H1 (cell line): Measurements from ENCODE around the gene TFF3. TPM values are rescaled to one million over a fixed set of nuclear protein-coding genes. Genes with fewer than 3 reads are reported as not detected.

Experiments
- GTF2F1 ChIP-seq: IDR thresholded peaks from 2 replicates; pipeline ENCODE4 v1.6.1; 2012; ENCODE audit warnings: low read depth, low read length, improper control_type of control experiment, borderline replicate concordance
- polyA plus RNA-seq, 7 experiments: library from polyadenylated mRNA; depleted of rRNA in 3 of 7; stranded (reverse) in 5 of 7; unstranded in 2 of 7; fragments of >200 nt in 5 of 7; fragments of 200-250 nt in 2 of 7; gene quantifications; 1 replicate in 5 of 7; 2 replicates in 1 of 7; 4 replicates in 1 of 7; pipeline versions ENCODE4 v1.2.1 to v1.2.3, GENCODE V29; 2011 to 2013; ENCODE audit warnings: missing spikeins in 2 of 7, mixed read lengths in 2 of 7
- total RNA-seq: library from RNA; stranded (reverse); fragmentation: NEBNext Ultra II Directional; extraction: Animal tissue kit (Norgen Biotek cat#: 25700); gene quantifications from 2 replicates; pipeline ENCODE4 v1.2.1, GENCODE V29; 2021

TFF3 gene
- total and polyA plus RNA-seq, 2 of the 8 experiments (the other 6 are each of a cell fraction or from before 2014, with no cell fraction given): 1.7 to 6.7 TPM

DNA sequence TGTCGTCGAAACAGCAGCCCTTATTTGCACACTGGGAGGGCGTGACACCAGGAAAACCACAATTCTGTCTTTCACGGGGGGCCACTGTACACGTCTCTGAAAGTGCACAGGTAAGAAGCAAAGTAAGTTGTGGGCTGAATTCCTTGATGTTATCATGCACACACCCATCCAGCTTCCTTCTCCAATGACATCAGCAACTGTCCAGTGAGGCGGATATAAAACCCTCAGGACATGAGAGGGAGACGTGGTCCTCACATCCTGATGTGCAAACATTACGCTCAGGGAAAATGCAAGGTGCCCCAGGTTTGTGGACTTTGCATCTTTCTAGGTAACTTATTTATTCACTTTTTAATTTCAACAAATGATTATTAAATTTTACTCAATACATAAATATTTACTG lies 48.1 kb upstream of the TFF3 start (continued):
- no peak for TF ChIP-seq GTF2F1
